ENCODE results near the gene OR10AG1.
A peak's percentile ranks its signal among the peaks of the same experiment; 100 is the strongest.

OR10AG1 gene

DNA sequence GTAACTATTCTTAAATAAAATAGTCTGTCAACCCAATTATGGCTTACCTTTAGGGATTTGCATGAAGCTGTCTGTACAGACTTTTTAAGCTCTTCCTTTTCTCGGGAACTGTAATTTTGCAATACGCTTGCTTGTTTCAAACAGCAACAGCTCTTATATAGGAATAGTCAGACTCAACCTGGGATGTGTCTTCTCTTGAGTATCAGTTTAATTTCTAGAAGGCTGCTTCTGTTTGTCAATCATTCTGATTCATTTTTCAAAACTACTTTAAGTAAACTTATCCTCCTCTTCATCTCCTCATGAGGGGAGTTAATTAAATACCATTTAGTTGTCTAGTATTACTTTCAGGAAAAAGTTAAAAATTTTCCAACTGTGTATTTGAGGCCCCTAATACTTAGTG, at the start of gene OR10AG1:
OR10AG1 (minus strand) TSS at position 101 of the 400 bp plus-strand sequence; CDS start at position 63, 38 bp downstream.
- DNase-seq, result no peak

- DNase-seq, result no peak
Measured at GRCh38 chr11:56013805-56014204, 44.1 kb upstream of the OR10AG1 start.

DNA sequence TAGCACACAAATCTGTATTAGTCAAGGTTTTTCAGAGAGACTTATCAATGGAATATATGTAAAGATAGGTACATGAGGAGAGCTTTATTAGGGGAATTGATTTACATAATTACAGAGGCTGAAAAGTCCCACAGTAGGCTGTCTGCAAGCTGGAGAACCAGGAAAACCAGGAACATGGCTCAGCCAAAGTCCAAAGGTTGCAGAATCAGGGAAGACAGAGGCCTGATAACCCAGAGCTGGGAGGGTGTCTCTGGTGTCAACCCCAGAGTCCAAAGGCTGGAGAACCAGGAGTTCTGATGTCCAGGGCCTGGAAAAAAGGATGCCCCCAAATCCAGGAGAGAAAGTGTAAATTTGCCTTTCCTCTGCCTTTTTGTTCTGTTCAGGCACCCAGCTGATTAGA, 41.0 kb upstream of the OR10AG1 start:
- no peak for DNase-seq

DNA sequence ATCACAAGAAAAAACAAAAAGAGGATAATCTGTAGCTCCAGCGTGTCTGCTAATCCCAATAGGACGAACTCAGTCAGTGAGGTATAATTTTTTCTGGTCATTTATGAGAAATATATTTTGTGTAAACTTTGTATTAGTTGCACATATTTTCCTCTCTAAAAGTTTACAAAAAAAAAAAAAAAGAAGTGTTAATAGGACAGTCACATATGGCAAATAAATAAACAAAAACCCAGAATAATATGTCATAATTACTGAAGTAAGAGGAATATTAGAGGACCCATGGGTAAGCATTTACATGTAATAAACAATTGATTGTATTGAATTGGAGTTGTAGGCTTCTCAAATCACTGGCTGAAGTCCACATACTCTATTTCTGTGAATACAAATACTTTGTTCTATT, 24.8 kb upstream of the OR10AG1 start, which contains the start of gene OR5F1:
OR5F1 (minus strand) TSS at position 101 of the 400 bp plus-strand sequence; CDS start at position 101, 0 bp downstream.
- DNase-seq, result no peak

GRCh38 chr11:55970935-55971334, 1.2 kb upstream of the OR10AG1 start:
- no peak for DNase-seq

DNA sequence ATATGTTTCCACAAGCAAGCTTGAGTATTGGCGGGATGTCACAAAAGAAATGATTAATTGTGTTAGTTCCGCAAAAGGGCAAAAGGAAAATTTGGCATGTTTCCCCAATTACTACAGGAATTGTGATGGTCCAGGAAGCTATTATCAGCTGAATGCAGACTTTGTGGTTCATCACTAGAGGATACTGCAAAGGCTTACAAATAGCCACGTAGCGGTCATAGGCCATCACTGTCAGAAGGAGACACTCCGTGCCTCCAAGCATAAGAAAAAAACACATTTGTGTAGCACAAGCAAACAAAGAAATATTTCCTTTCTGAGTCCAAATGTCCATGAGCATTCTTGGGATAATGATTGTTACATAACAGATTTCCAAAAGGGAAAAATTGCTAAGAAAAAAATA, 1.8 kb downstream of the OR10AG1 start:
- DNase-seq, result no peak

- no peak for DNase-seq
Measured at GRCh38 chr11:55966391-55966790, 3.4 kb downstream of the OR10AG1 start.

DNA sequence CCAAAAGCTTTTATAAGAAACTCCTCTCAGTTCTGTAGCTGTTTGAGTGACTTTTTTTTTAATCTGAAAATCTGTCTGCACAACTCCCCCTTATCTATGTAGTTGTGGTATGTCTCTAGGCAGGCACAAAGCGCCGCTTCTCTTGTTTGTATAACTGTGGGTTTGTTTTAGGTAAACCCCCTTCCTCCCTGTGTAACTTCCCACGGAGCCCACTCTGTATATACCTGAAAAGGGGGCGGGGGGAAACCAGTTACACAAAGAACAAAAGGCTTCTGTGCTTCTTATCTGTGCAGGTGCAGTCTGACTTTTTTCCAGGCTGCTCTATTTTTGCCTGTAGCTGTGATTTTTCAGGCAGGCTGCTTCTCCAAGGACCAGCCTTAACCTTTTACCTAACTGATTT, 13.2 kb downstream of the OR10AG1 start:
- DNase-seq, result no peak

- DNase-seq, result no peak
Measured at GRCh38 chr11:55949330-55949729, 20.4 kb downstream of the OR10AG1 start.

DNA sequence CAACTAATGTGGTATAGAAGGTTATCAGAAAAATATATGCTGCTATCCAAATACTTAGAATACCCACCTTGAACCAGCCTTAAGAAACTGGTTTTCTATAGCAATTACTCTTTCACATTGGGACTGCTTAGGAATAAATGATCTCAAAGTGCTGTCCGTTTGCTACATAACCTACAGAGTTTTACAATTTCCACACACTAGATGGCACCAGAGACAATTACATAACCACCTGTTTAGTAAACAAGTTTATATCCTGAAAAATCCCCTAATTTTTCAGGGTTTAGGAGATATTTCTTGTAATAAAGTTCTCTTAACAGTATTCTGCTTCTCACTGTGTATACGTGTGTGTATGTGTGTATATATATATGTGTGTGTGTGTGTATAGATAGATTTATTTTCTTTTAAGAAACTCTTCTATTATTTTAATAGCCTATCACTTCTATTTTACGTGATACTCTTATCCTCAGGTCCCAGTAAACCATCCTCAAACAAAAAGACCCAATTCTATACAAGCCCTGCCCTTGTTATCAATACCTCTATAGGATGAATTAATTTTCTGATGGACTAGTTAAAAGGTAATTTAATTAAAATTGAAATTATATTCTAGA, 26.9 kb downstream of the OR10AG1 start:
- peak; percentile 2 for DNase-seq

- DNase-seq, result no peak
Measured at GRCh38 chr11:55936300-55936699, 33.4 kb downstream of the OR10AG1 start, which contains the start of gene OR5I1. TSS of gene OR5I1 (minus strand) at chr11:55936400. CDS start at chr11:55936400, 0 bp downstream.

- DNase-seq, result no peak
Measured at GRCh38 chr11:55920537-55920936, 49.2 kb downstream of the OR10AG1 start.
